Osteoblast (primary cell): Measurements from ENCODE around the gene ATXN7. TPM values are rescaled to one million over a fixed set of nuclear protein-coding genes. Genes with fewer than 3 reads are reported as not detected.
A peak's percentile ranks its signal among the peaks of the same experiment; 100 is the strongest.

Experiments used
- DNase-seq: peaks from one replicate; pipeline ENCODE4 v3.0.0; 2011; ENCODE audit warnings: low spot score, mixed read lengths; ENCODE audit not compliant: insufficient read length; ENCODE audit errors: missing footprints
- H2AFZ ChIP-seq: 2 replicates; pipeline ENCODE4 v1.6.0; 2011; ENCODE audit warnings: mild to moderate bottlenecking, low read length
- H3K27ac ChIP-seq: 2 replicates; pipeline ENCODE4 v1.5.1; 2011; ENCODE audit warnings: mild to moderate bottlenecking, low read depth, low read length, moderate library complexity
- H3K27me3 ChIP-seq: 2 replicates; pipeline ENCODE4 v1.6.0; 2012; ENCODE audit warnings: mild to moderate bottlenecking, control low read depth, inconsistent platforms, low read length, moderate library complexity; ENCODE audit not compliant: insufficient read depth
- H3K36me3 ChIP-seq: 2 replicates; pipeline ENCODE4 v1.5.1; 2011; ENCODE audit warnings: mild to moderate bottlenecking, low read length, control low read depth, moderate library complexity; ENCODE audit not compliant: insufficient read depth
- H3K4me1 ChIP-seq: 2 replicates; pipeline ENCODE4 v1.5.1; 2011; ENCODE audit warnings: mild to moderate bottlenecking, low read length, control low read depth, moderate library complexity; ENCODE audit not compliant: insufficient read depth
- H3K4me2 ChIP-seq: 2 replicates; pipeline ENCODE4 v1.6.0; 2011; ENCODE audit warnings: mild to moderate bottlenecking, low read length; ENCODE audit not compliant: insufficient read depth
- H3K4me3 ChIP-seq: fragments of 200-600 bp; sonication (generic); 3 replicates; pipeline ENCODE4 v1.5.1; 2012; ENCODE audit warnings: mild to moderate bottlenecking, low read length, inconsistent platforms; ENCODE audit not compliant: insufficient read depth
- H3K79me2 ChIP-seq: 2 replicates; pipeline ENCODE4 v1.6.0; 2012; ENCODE audit warnings: mild to moderate bottlenecking, low read length, control low read depth, inconsistent platforms; ENCODE audit not compliant: insufficient read depth
- H3K9me3 ChIP-seq: 2 replicates; pipeline ENCODE4 v1.5.1; 2011; ENCODE audit warnings: low read depth, low read length, control low read depth
- H4K20me1 ChIP-seq: 2 replicates; pipeline ENCODE4 v1.6.0; 2012; ENCODE audit warnings: mild to moderate bottlenecking, low read length, control low read depth; ENCODE audit not compliant: insufficient read depth
- total RNA-seq: library from RNA; depleted of rRNA; stranded (reverse); fragments of >200 nt; gene quantifications from 2 replicates; pipeline ENCODE4 v1.2.3, GENCODE V29; 2012
- TF ChIP-seq, protein P1 (sequence below): IDR thresholded peaks from 2 replicates; pipeline ENCODE4 v1.5.1; 2011; ENCODE audit warnings: mild to moderate bottlenecking, low read depth, low read length, moderate library complexity; ENCODE audit errors: extremely low read depth

Gene ATXN7
- total RNA-seq, 1 donor, result 17.0 TPM

DNA sequence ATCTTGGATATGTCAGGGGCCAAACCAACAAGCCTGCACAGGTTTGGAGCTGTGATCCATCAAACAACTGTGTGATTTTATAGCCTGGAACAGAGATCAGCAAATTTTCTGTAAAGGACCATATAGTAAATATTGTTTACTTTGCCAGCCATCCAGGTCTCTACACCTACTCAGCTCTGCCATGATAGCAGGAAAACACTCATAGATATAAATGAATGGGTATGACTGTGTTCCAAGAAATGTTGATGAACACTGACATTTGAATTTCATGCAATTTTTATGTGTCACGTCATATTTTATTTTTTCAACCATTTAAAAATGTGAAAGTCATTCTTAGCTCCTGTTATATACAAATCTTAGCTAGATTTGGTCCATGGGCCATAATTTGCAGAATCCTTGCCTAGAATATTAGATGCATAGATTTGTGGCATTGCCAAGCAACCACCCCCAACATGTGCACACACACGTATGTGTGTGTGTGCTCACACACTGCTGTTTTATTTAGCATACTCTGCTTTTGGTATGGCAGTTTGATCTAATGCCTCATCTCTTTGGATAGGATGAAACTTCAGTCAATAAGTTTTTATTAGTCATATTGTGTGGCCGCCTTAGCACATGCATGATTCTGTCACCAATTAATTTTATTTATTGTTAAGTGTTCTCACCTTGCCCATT lies 6.4 kb downstream of the ATXN7 start:
- Histone ChIP-seq H3K36me3 (no peaks in the 10 kb centered on the region), H3K4me1 (peaks cover 32% of the 10 kb centered on the region), H4K20me1 (peaks cover 26% of the 10 kb centered on the region), H3K79me2 (peaks cover 85% of the 10 kb centered on the region), H3K4me2 (peak overlapping the region; percentile 46), H3K4me3 (no peak overlapping the region), H2AFZ (no peak overlapping the region), H3K9me3 (no peaks in the 10 kb centered on the region), H3K27me3 (no peaks in the 10 kb centered on the region), H3K27ac (peak overlapping the region; percentile 40)
- TF ChIP-seq, protein P1, sequence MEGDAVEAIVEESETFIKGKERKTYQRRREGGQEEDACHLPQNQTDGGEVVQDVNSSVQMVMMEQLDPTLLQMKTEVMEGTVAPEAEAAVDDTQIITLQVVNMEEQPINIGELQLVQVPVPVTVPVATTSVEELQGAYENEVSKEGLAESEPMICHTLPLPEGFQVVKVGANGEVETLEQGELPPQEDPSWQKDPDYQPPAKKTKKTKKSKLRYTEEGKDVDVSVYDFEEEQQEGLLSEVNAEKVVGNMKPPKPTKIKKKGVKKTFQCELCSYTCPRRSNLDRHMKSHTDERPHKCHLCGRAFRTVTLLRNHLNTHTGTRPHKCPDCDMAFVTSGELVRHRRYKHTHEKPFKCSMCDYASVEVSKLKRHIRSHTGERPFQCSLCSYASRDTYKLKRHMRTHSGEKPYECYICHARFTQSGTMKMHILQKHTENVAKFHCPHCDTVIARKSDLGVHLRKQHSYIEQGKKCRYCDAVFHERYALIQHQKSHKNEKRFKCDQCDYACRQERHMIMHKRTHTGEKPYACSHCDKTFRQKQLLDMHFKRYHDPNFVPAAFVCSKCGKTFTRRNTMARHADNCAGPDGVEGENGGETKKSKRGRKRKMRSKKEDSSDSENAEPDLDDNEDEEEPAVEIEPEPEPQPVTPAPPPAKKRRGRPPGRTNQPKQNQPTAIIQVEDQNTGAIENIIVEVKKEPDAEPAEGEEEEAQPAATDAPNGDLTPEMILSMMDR, result no peak
- peak; percentile 55 for DNase-seq

DNA sequence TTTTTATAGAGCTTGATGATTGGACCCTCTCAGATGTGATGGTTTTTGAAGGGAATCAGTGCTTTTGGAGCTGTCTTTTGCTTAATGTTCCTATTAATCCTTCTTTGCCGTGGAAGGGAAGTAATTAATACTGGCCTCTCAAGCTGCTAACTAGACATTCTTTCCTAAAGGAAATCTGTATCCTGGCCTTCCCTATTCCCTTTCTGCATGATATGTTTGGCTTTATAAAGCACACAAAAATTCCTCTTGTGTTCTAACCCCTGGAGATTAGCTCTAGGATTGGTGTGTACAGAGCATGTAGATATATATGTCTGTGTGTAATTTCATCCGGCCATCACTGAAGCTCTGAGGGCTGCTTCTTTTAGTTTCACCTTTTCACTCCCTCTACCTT lies 6.9 kb downstream of the ATXN7 start:
- TF ChIP-seq, protein P1, result no peak
- Histone ChIP-seq H2AFZ (no peak overlapping the region), H3K4me2 (peak overlapping the region; percentile 46)

DNA sequence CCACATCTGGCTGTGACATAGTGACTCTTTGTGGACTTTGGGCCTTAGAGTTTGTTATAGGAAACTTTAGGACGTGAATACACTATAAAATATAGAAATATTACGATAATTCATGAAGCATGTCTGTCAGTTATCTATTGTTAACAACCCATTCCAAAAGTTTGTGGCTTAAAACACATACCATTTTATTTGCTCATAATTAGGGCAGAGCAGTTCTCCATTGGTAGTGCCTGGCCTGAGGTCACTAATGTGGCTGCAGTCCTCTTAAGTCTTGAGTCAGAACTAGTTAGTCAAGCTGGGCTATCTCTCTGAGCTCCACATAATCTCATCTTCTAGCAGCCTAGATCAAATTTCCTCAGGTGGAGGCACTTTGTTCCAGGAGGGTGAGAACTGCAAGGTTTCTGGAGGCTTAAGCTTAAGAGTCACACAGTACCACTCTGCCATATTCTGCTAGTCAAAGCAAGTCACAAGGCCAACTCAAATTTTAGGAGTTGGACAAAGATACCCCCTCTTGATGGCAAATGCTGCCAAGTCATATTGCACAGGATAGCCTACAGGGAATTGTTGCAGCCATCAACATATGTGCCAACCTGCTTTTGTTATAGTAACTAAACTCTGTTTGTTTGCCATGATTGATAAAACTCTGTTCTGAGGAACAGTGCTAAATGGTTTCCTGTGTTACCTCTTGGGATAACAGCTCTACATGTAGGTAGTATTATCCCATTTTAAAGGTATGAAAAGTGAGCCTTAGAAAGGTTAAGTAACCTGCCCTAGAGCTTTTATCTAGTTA lies 8.7 kb downstream of the ATXN7 start:
- Histone ChIP-seq H3K27ac (peak overlapping the region; percentile 46), H3K4me1 (peaks cover 38% of the 10 kb centered on the region), H3K27me3 (no peaks in the 10 kb centered on the region), H3K4me2 (peak overlapping the region; percentile 37), H3K79me2 (peaks cover 87% of the 10 kb centered on the region), H3K36me3 (no peaks in the 10 kb centered on the region), H4K20me1 (peaks cover 30% of the 10 kb centered on the region), H3K9me3 (no peaks in the 10 kb centered on the region), H3K4me3 (no peak overlapping the region), H2AFZ (no peak overlapping the region)
- DNase-seq, result peak; percentile 49
- TF ChIP-seq, protein P1, result no peak

More for the DNA sequence above, 6.9 kb downstream of the ATXN7 start:
- peak overlapping the region; percentile 21 for H3K27ac ChIP-seq
- peaks cover 30% of the 10 kb centered on the region for H3K4me1 ChIP-seq
- peaks cover 86% of the 10 kb centered on the region for H3K79me2 ChIP-seq
- no peak overlapping the region for H3K4me3 ChIP-seq
- no peaks in the 10 kb centered on the region for H3K27me3 ChIP-seq
- H4K20me1 ChIP-seq, result peaks cover 26% of the 10 kb centered on the region
- H3K9me3 ChIP-seq, result no peaks in the 10 kb centered on the region
- DNase-seq, result no peak
- no peaks in the 10 kb centered on the region for H3K36me3 ChIP-seq

DNA sequence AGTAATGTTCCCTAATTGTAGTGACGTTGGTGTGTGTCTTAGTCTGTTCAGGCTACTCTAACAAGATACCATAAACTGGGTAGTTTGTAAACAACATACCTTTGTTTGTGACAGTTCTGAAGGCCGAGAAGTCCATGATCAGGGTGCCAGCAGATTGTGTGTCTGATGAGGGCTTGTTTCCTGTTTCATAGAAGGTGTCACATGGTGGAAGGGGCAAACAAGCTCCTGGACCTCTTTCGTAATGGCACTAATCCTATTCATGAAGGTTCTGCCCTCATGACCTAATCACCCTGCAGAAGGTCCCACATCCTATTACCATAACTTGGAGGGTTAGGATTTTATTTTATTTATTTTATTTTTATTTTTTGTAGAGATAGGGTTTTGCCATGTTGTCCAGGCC lies 11.1 kb downstream of the ATXN7 start:
- H3K79me2 ChIP-seq, result peaks cover 83% of the 10 kb centered on the region
- H3K36me3 ChIP-seq, result no peaks in the 10 kb centered on the region
- H3K4me3 ChIP-seq, result no peak overlapping the region
- H3K27ac ChIP-seq, result no peak overlapping the region
- TF ChIP-seq, protein P1, result no peak
- no peaks in the 10 kb centered on the region for H3K27me3 ChIP-seq
- peaks cover 52% of the 10 kb centered on the region for H3K4me1 ChIP-seq
- H3K9me3 ChIP-seq, result no peaks in the 10 kb centered on the region
- no peak overlapping the region for H2AFZ ChIP-seq
- H3K4me2 ChIP-seq, result no peak overlapping the region
- H4K20me1 ChIP-seq, result peaks cover 45% of the 10 kb centered on the region
- DNase-seq, result no peak
